Astrocyte (in vitro differentiated cells and primary cell): ENCODE data around the gene OTOR. TPM values are rescaled to one million over a fixed set of nuclear protein-coding genes. Genes with fewer than 3 reads are reported as not detected.

ENCODE experiments used
- DNase-seq: peaks from one replicate; pipeline ENCODE4 v3.0.0-alpha.2; 2010; ENCODE audit warnings: low read depth
- FAIRE-seq: peaks from 2 replicates; lab custom pipeline; 2011; peaks lifted over from hg19 to GRCh38; lab: Jason Lieb, UNC
- H2AFZ ChIP-seq: 2 replicates; pipeline ENCODE4 v1.6.0; 2012; ENCODE audit warnings: low read depth, low read length, inconsistent platforms
- H3K27ac ChIP-seq: 2 replicates; pipeline ENCODE4 v1.5.1; 2011; ENCODE audit warnings: low read depth, low read length, inconsistent platforms
- H3K27me3 ChIP-seq: 2 replicates; pipeline ENCODE4 v1.6.0; 2011; ENCODE audit warnings: low read length, inconsistent platforms; ENCODE audit not compliant: insufficient read depth
- H3K36me3 ChIP-seq: 2 replicates; pipeline ENCODE4 v1.5.1; 2011; ENCODE audit warnings: low read length, inconsistent platforms; ENCODE audit not compliant: insufficient read depth
- H3K4me1 ChIP-seq: 2 replicates; pipeline ENCODE4 v1.5.1; 2011; ENCODE audit warnings: low read length, inconsistent platforms; ENCODE audit not compliant: insufficient read depth
- H3K4me2 ChIP-seq: 2 replicates; pipeline ENCODE4 v1.6.0; 2012; ENCODE audit warnings: low read length, inconsistent platforms
- H3K4me3 ChIP-seq: 2 replicates; pipeline ENCODE4 v1.5.1; 2011; ENCODE audit warnings: low read depth, mild to moderate bottlenecking, low read length, inconsistent platforms; ENCODE audit not compliant: insufficient read depth
- H3K79me2 ChIP-seq: 2 replicates; pipeline ENCODE4 v1.6.0; 2012; ENCODE audit warnings: mild to moderate bottlenecking, low read length, inconsistent platforms; ENCODE audit not compliant: insufficient read depth
- H3K9ac ChIP-seq: 2 replicates; pipeline ENCODE4 v1.6.0; 2012; ENCODE audit warnings: mild to moderate bottlenecking, low read length, inconsistent platforms
- H3K9me3 ChIP-seq: 2 replicates; pipeline ENCODE4 v1.5.1; 2012; ENCODE audit warnings: low read depth, mild to moderate bottlenecking, low read length, inconsistent platforms; ENCODE audit not compliant: insufficient read depth
- H4K20me1 ChIP-seq: 2 replicates; pipeline ENCODE4 v1.6.0; 2012; ENCODE audit warnings: low read length, inconsistent platforms; ENCODE audit not compliant: insufficient read depth
- H3K27ac Mint-ChIP-seq: one replicate; pipeline ENCODE4 v1.8.0; 2021; ENCODE audit warnings: mild to moderate bottlenecking, mixed read lengths; ENCODE audit not compliant: unreplicated experiment
- H3K27me3 Mint-ChIP-seq: one replicate; pipeline ENCODE4 v1.8.0; 2021; ENCODE audit warnings: low read depth, mixed read lengths; ENCODE audit not compliant: unreplicated experiment
- H3K36me3 Mint-ChIP-seq: one replicate; pipeline ENCODE4 v1.8.0; 2021; ENCODE audit warnings: low read depth, mixed read lengths; ENCODE audit not compliant: unreplicated experiment
- H3K4me1 Mint-ChIP-seq: one replicate; pipeline ENCODE4 v1.8.0; 2021; ENCODE audit warnings: low read depth, mixed read lengths; ENCODE audit not compliant: unreplicated experiment
- H3K4me3 Mint-ChIP-seq: one replicate; pipeline ENCODE4 v1.8.0; 2021; ENCODE audit warnings: mild to moderate bottlenecking, moderate library complexity, mixed read lengths; ENCODE audit not compliant: unreplicated experiment
- H3K9me3 Mint-ChIP-seq: one replicate; pipeline ENCODE4 v1.8.0; 2021; ENCODE audit warnings: mild to moderate bottlenecking, mixed read lengths; ENCODE audit not compliant: unreplicated experiment
- EZH2 ChIP-seq: IDR thresholded peaks from 2 replicates; pipeline ENCODE4 v1.6.1; 2012; ENCODE audit warnings: mild to moderate bottlenecking, low read length, inconsistent platforms; ENCODE audit not compliant: insufficient read depth
- total RNA-seq: library from RNA; stranded (reverse); gene quantifications from 2 replicates; pipeline ENCODE4 v1.2.1, GENCODE V29; 2021
- TF ChIP-seq, protein P1 (sequence below): IDR thresholded peaks from 2 replicates; pipeline ENCODE4 v1.5.1; 2011; ENCODE audit warnings: low read depth, mild to moderate bottlenecking, inconsistent platforms, low read length, moderate library complexity; ENCODE audit not compliant: insufficient read depth

Gene OTOR
- total RNA-seq, 1 donor from 2014 or later = not detected

DNA sequence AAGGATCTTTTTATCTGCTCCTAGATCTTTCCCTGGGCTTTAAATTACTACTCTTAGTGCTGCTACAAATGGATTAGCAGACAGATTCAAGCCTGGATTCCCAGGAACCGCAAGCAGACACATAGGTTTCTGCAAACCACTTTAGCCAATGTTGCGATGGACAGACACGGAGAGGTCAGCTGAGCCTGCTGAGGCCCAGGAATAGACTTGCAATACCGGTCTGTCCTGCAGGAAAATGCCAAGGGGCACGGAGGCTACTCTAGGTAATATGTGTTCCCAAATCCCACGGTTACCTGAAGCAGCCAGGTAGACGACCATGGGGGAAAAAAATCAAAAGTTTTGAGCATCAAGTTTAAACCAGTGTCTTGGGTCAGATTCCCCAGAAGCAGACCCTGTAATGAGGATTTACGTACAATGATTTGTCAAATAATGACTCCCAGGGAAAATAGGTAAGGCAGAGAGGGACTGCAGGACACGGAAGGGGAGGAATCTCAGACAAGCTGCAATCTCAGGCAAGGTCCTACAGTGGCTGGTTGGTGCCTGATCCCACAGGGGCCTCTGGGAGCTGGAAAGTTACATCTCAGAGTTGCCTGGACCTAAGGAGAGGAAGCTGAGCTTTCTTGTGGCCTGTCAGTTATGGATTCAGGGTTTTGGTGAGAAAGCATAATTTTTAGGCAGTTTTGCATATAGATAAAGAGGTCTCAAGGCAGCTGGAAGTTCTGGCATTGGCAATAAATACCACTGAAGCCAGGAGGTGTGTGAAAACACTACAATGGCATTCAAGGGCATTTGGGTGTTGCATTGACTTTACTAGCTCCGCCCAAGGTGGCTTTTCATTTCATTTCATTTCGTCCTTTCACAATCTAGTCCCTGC is 12.5 kb downstream of the OTOR start:
- no peaks in the 10 kb centered on the region for H3K9me3 Mint-ChIP-seq
- H3K36me3 Mint-ChIP-seq = no peaks in the 10 kb centered on the region
- peaks cover 5% of the 10 kb centered on the region for H3K27me3 Mint-ChIP-seq
- FAIRE-seq = no peak
- no peaks in the 10 kb centered on the region for H3K4me1 ChIP-seq
- no peak for TF ChIP-seq EZH2
- TF ChIP-seq, protein P1, sequence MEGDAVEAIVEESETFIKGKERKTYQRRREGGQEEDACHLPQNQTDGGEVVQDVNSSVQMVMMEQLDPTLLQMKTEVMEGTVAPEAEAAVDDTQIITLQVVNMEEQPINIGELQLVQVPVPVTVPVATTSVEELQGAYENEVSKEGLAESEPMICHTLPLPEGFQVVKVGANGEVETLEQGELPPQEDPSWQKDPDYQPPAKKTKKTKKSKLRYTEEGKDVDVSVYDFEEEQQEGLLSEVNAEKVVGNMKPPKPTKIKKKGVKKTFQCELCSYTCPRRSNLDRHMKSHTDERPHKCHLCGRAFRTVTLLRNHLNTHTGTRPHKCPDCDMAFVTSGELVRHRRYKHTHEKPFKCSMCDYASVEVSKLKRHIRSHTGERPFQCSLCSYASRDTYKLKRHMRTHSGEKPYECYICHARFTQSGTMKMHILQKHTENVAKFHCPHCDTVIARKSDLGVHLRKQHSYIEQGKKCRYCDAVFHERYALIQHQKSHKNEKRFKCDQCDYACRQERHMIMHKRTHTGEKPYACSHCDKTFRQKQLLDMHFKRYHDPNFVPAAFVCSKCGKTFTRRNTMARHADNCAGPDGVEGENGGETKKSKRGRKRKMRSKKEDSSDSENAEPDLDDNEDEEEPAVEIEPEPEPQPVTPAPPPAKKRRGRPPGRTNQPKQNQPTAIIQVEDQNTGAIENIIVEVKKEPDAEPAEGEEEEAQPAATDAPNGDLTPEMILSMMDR = no peak
- peaks cover 9% of the 10 kb centered on the region for H3K27me3 ChIP-seq
- H3K27ac ChIP-seq = no peak overlapping the region
- no peak overlapping the region for H3K9ac ChIP-seq
- H3K4me3 ChIP-seq = no peak overlapping the region
- H3K4me2 ChIP-seq = peak overlapping the region; percentile 31
- no peaks in the 10 kb centered on the region for H4K20me1 ChIP-seq
- H3K9me3 ChIP-seq = no peaks in the 10 kb centered on the region
- H2AFZ ChIP-seq = no peak overlapping the region
- H3K79me2 ChIP-seq = no peaks in the 10 kb centered on the region
- DNase-seq = no peak
- no peaks in the 10 kb centered on the region for H3K36me3 ChIP-seq
- peak overlapping the region; percentile 36 for H3K27ac Mint-ChIP-seq
- H3K4me3 Mint-ChIP-seq = no peak overlapping the region
- peaks cover 9% of the 10 kb centered on the region for H3K4me1 Mint-ChIP-seq

DNA sequence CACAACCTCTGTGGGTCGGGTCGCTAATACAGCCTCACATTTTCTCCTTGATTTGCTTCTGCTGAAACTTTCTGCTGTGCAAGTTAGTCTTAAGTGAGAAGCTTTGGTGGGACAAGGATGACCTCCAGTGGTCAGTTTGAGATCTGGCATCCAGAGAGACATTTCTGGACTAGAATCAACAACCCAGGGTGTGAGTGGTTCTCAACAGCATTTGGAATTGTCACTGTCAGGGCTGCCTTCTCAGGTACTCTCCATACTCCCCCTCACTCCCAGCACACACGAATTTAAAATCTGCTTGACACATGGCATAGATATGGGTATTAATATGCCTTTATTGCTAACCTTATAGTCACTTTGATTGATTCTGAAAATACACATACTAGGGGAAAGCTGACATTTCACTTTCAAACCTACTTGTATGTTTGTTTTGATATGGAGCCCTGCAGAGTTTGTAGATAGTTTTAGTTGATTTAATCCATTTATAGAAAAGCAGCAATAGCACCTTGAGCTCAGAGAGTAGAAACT is 13.2 kb downstream of the OTOR start:
- FAIRE-seq (peak; percentile 50), DNase-seq (peak; percentile 44)
- no peaks in the 10 kb centered on the region for H3K36me3 ChIP-seq
- no peaks in the 10 kb centered on the region for H3K79me2 ChIP-seq
- no peaks in the 10 kb centered on the region for H3K9me3 Mint-ChIP-seq
- H3K27me3 Mint-ChIP-seq = peaks cover 5% of the 10 kb centered on the region
- H3K27ac ChIP-seq = no peak overlapping the region
- H3K4me1 ChIP-seq = no peaks in the 10 kb centered on the region
- H3K4me2 ChIP-seq = peak overlapping the region; percentile 31
- no peaks in the 10 kb centered on the region for H3K36me3 Mint-ChIP-seq
- no peak overlapping the region for H3K9ac ChIP-seq
- no peak overlapping the region for H2AFZ ChIP-seq
- no peaks in the 10 kb centered on the region for H3K9me3 ChIP-seq
- H3K4me3 ChIP-seq = no peak overlapping the region
- no peaks in the 10 kb centered on the region for H4K20me1 ChIP-seq
- no peak overlapping the region for H3K27ac Mint-ChIP-seq
- no peak for TF ChIP-seq EZH2
- TF ChIP-seq, protein P1 = peak; percentile 72
- H3K27me3 ChIP-seq = peaks cover 9% of the 10 kb centered on the region
- peaks cover 9% of the 10 kb centered on the region for H3K4me1 Mint-ChIP-seq
- H3K4me3 Mint-ChIP-seq = no peak overlapping the region

DNA sequence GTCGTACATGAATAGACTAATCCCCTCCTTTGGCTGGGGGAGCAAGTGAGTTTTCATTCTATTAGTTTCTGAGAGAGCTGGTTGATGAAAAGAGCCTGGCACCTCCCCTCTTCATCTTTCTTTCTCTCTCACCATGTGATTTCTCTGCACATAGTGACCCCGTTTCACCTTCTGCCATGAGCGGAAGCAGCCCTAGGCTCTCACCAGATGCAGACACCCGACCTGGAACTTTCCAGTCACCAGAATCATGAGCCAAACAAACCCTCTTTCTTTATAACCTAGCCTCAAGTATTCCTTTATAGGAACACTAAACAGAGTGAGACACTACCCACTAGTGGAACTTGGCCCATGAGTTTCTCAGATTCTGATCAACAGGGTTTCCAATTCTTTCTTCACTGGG is 16.4 kb downstream of the OTOR start:
- no peak overlapping the region for H2AFZ ChIP-seq
- no peaks in the 10 kb centered on the region for H3K36me3 ChIP-seq
- no peak overlapping the region for H3K4me3 Mint-ChIP-seq
- no peaks in the 10 kb centered on the region for H3K9me3 ChIP-seq
- DNase-seq (no peak), FAIRE-seq (no peak)
- H3K27me3 ChIP-seq = peaks cover 9% of the 10 kb centered on the region
- TF ChIP-seq, protein P1 = no peak
- no peak for TF ChIP-seq EZH2
- H3K4me1 Mint-ChIP-seq = peaks cover 2% of the 10 kb centered on the region
- H4K20me1 ChIP-seq = no peaks in the 10 kb centered on the region
- no peak overlapping the region for H3K4me3 ChIP-seq
- H3K79me2 ChIP-seq = no peaks in the 10 kb centered on the region
- no peaks in the 10 kb centered on the region for H3K9me3 Mint-ChIP-seq
- no peak overlapping the region for H3K27ac ChIP-seq
- peaks cover 5% of the 10 kb centered on the region for H3K27me3 Mint-ChIP-seq
- H3K9ac ChIP-seq = no peak overlapping the region
- no peak overlapping the region for H3K27ac Mint-ChIP-seq
- no peaks in the 10 kb centered on the region for H3K4me1 ChIP-seq
- H3K36me3 Mint-ChIP-seq = no peaks in the 10 kb centered on the region
- no peak overlapping the region for H3K4me2 ChIP-seq
